GM23338 (cell line): ENCODE results near the gene ZEB2. TPM values are rescaled to one million over a fixed set of nuclear protein-coding genes. Genes with fewer than 3 reads are reported as not detected.

Experiments
- ATAC-seq: fragments of 200-7000 bp; cut with Tn5 transposase; 3 replicates; pipeline ENCODE4 v1.9.1; 2020
- DNase-seq: peaks from one replicate; pipeline ENCODE4 v3.0.0-alpha.2; 2015; ENCODE audit warnings: low spot score
- H2AFZ ChIP-seq: fragments of 200-600 bp; sonication (generic); 2 replicates; pipeline ENCODE4 v1.8.0; 2016; ENCODE audit warnings: antibody characterized with exemption, mild to moderate bottlenecking, moderate library complexity
- H3F3A ChIP-seq: fragments of 200-600 bp; sonication (generic); replicated peaks from 2 replicates; pipeline ENCODE4 v1.8.0; 2017; ENCODE audit warnings: antibody characterized with exemption, mixed run types, low read depth
- H3K27ac ChIP-seq: fragments of 200-600 bp; sonication (generic); 2 replicates; pipeline ENCODE4 v1.6.1; 2016; ENCODE audit warnings: low read depth
- H3K27me3 ChIP-seq: fragments of 200-600 bp; sonication (generic); 2 replicates; pipeline ENCODE4 v1.8.0; 2016; ENCODE audit warnings: mild to moderate bottlenecking, mixed run types, moderate library complexity; ENCODE audit not compliant: insufficient read depth
- H3K36me3 ChIP-seq: fragments of 200-600 bp; sonication (generic); 2 replicates; pipeline ENCODE4 v1.8.0; 2016; ENCODE audit warnings: mild to moderate bottlenecking; ENCODE audit not compliant: insufficient read depth
- H3K4me1 ChIP-seq: fragments of 200-600 bp; sonication (generic); 2 replicates; pipeline ENCODE4 v1.8.0; 2016; ENCODE audit warnings: mild to moderate bottlenecking, moderate library complexity; ENCODE audit not compliant: insufficient read depth
- H3K4me2 ChIP-seq: fragments of 200-600 bp; sonication (generic); 2 replicates; pipeline ENCODE4 v1.7.1; 2017; ENCODE audit warnings: mixed run types
- H3K4me3 ChIP-seq: fragments of 200-600 bp; sonication (generic); 2 replicates; pipeline ENCODE4 v1.6.1; 2016; ENCODE audit warnings: mixed run types
- H3K79me2 ChIP-seq: fragments of 200-600 bp; sonication (generic); replicated peaks from 2 replicates; pipeline ENCODE4 v1.8.0; 2017; ENCODE audit warnings: mild to moderate bottlenecking; ENCODE audit not compliant: insufficient read depth
- H3K9me2 ChIP-seq: fragments of 200-600 bp; sonication (generic); 2 replicates; pipeline ENCODE4 v1.8.0; 2017; ENCODE audit not compliant: insufficient read depth
- H4K20me1 ChIP-seq: fragments of 200-600 bp; sonication (generic); replicated peaks from 2 replicates; pipeline ENCODE4 v1.8.0; 2017; ENCODE audit warnings: mild to moderate bottlenecking; ENCODE audit not compliant: insufficient read depth
- H3K27ac Mint-ChIP-seq: 2 replicates; pipeline ENCODE4 v1.8.0; 2020; ENCODE audit warnings: inconsistent platforms, mild to moderate bottlenecking, moderate library complexity, mixed read lengths
- H3K27me3 Mint-ChIP-seq: 3 replicates; pipeline ENCODE4 v1.8.0; 2022; ENCODE audit warnings: low read depth, mild to moderate bottlenecking, moderate library complexity, mixed read lengths, inconsistent platforms; ENCODE audit not compliant: insufficient read depth, poor library complexity
- H3K36me3 Mint-ChIP-seq: 3 replicates; pipeline ENCODE4 v1.8.0; 2021; ENCODE audit warnings: low read depth, mild to moderate bottlenecking, inconsistent platforms, moderate library complexity, mixed read lengths
- H3K4me1 Mint-ChIP-seq: 3 replicates; pipeline ENCODE4 v1.8.0; 2020; ENCODE audit warnings: mild to moderate bottlenecking, inconsistent platforms, mixed read lengths
- H3K4me3 Mint-ChIP-seq: 3 replicates; pipeline ENCODE4 v1.8.0; 2021; ENCODE audit warnings: moderate library complexity, mild to moderate bottlenecking, inconsistent platforms, mixed read lengths
- H3K9me3 Mint-ChIP-seq: 3 replicates; pipeline ENCODE4 v1.8.0; 2020; ENCODE audit warnings: moderate library complexity, mild to moderate bottlenecking, inconsistent platforms, mixed read lengths
- CREB1 ChIP-seq: fragments of 250-450 bp; sonication (Bioruptor Pico); IDR thresholded peaks from 2 replicates; pipeline ENCODE4 v1.5.0; 2020; ENCODE audit warnings: low read depth, mild to moderate bottlenecking, moderate library complexity
- EZH2 ChIP-seq: fragments of 200-600 bp; sonication (generic); IDR thresholded peaks from one replicate; pipeline ENCODE4 v1.8.0; 2017; ENCODE audit warnings: antibody characterized with exemption, mild to moderate bottlenecking, low read depth; ENCODE audit not compliant: unreplicated experiment
- EZH2phosphoT487 ChIP-seq: fragments of 200-600 bp; sonication (generic); IDR thresholded peaks from one replicate; pipeline ENCODE4 v1.8.1; 2018; ENCODE audit warnings: antibody characterized with exemption; ENCODE audit not compliant: unreplicated experiment
- JUNB ChIP-seq: IDR thresholded peaks from one replicate; pipeline ENCODE4 v1.6.1; 2016; ENCODE audit warnings: antibody characterized with exemption; ENCODE audit not compliant: unreplicated experiment
- NANOG ChIP-seq: IDR thresholded peaks from 2 replicates; pipeline ENCODE4 v1.6.1; 2016; ENCODE audit warnings: antibody characterized with exemption, borderline replicate concordance
- POLR2AphosphoS5 ChIP-seq: IDR thresholded peaks from 2 replicates; pipeline ENCODE4 v1.6.1; 2016; ENCODE audit warnings: antibody characterized with exemption, low read depth
- STAT1 ChIP-seq: IDR thresholded peaks from one replicate; pipeline ENCODE4 v1.6.1; 2016; ENCODE audit warnings: antibody characterized with exemption; ENCODE audit not compliant: unreplicated experiment
- ZNF114 ChIP-seq: fragments of 250-450 bp; sonication (Bioruptor Pico); IDR thresholded peaks from 2 replicates; pipeline ENCODE4 v1.5.0; 2020; ENCODE audit warnings: mild to moderate bottlenecking, moderate library complexity
- ZNF331 ChIP-seq: fragments of 250-450 bp; sonication (Bioruptor Pico); IDR thresholded peaks from 2 replicates; pipeline ENCODE4 v1.5.0; 2020; ENCODE audit warnings: low read depth, mild to moderate bottlenecking, moderate library complexity
- polyA plus RNA-seq: library from polyadenylated mRNA; unstranded; fragments of >200 nt; fragmentation: Nextera tagmentation; extraction: Ambion mirVana; gene quantifications from 2 replicates; pipeline ENCODE4 v1.2.1, GENCODE V29; 2016
- total RNA-seq: library from RNA; depleted of rRNA; stranded (reverse); fragments of >200 nt; shearing (Covaris generic); gene quantifications from 2 replicates; pipeline ENCODE4 v1.2.3, GENCODE V29; 2014
- TF ChIP-seq, protein P1 (sequence below): fragments of 250-450 bp; sonication (Bioruptor Pico); IDR thresholded peaks from 2 replicates; pipeline ENCODE4 v1.5.0; 2020; ENCODE audit warnings: mild to moderate bottlenecking, moderate library complexity
- TF ChIP-seq, protein P2 (sequence below), 2 experiments: fragments of 200-600 bp in 1 of 2; sonication (generic) in 1 of 2; conservative IDR thresholded peaks; 2 replicates each; pipeline versions ENCODE4 v1.5.1 to v1.6.1; 2016 to 2017; ENCODE audit warnings: antibody characterized with exemption in 2 of 2, low read depth in 2 of 2, mild to moderate bottlenecking in 2 of 2, moderate library complexity in 1 of 2
- TF ChIP-seq, protein P3 (sequence below): IDR thresholded peaks from 2 replicates; pipeline ENCODE4 v1.6.1; 2016; ENCODE audit warnings: antibody characterized with exemption
- TF ChIP-seq, protein P4 (sequence below): IDR thresholded peaks from one replicate; pipeline ENCODE4 v1.6.1; 2018; ENCODE audit warnings: antibody characterized with exemption; ENCODE audit not compliant: unreplicated experiment

Gene ZEB2
- total and polyA plus RNA-seq, 2 experiments from 2014 or later, result 0.45 TPM; not detected in 1

DNA sequence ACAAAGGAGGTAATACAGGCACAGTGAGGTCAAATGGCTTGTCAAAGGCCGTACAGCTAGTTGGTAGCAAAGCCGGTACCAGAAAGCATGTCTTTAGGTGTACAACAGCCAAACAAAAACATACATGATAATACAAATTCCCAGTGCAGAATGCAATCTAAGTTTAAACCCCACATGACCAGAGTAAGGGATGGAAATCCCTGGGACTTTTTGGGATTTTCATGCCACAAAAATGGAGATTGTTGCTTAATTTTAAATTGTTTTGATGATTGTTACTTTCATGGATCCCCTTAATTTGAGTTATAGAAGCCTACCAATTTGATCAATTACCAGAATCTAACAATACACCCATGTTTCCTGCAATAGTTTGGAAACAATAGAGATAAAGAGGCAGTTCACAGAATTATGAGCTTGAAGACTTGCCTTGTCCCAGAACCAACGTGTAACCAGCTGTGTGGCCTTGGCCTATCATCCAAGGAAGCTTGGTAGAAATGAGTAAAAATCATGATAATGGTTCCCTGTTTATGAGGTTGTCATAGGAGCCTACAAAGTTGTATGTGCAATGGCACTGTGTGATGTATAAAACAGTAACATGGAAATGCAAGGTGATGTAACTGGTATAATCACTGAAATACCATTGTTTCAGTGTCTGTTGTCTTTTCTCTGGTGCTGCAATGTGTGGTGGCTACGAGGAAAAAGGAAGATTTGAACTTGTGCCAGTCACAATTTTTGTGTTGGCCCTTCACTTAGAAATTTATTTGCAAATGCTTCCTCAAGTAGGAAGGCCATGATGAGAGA is 85.3 kb downstream of the ZEB2 start:
- TF ChIP-seq EZH2 (no peak), CREB1 (no peak), STAT1 (no peak), ZNF331 (CRISPR knock-in tag) (no peak), ZNF114 (no peak), NANOG (no peak), POLR2AphosphoS5 (no peak), JUNB (no peak), EZH2phosphoT487 (no peak)
- TF ChIP-seq, protein P1, sequence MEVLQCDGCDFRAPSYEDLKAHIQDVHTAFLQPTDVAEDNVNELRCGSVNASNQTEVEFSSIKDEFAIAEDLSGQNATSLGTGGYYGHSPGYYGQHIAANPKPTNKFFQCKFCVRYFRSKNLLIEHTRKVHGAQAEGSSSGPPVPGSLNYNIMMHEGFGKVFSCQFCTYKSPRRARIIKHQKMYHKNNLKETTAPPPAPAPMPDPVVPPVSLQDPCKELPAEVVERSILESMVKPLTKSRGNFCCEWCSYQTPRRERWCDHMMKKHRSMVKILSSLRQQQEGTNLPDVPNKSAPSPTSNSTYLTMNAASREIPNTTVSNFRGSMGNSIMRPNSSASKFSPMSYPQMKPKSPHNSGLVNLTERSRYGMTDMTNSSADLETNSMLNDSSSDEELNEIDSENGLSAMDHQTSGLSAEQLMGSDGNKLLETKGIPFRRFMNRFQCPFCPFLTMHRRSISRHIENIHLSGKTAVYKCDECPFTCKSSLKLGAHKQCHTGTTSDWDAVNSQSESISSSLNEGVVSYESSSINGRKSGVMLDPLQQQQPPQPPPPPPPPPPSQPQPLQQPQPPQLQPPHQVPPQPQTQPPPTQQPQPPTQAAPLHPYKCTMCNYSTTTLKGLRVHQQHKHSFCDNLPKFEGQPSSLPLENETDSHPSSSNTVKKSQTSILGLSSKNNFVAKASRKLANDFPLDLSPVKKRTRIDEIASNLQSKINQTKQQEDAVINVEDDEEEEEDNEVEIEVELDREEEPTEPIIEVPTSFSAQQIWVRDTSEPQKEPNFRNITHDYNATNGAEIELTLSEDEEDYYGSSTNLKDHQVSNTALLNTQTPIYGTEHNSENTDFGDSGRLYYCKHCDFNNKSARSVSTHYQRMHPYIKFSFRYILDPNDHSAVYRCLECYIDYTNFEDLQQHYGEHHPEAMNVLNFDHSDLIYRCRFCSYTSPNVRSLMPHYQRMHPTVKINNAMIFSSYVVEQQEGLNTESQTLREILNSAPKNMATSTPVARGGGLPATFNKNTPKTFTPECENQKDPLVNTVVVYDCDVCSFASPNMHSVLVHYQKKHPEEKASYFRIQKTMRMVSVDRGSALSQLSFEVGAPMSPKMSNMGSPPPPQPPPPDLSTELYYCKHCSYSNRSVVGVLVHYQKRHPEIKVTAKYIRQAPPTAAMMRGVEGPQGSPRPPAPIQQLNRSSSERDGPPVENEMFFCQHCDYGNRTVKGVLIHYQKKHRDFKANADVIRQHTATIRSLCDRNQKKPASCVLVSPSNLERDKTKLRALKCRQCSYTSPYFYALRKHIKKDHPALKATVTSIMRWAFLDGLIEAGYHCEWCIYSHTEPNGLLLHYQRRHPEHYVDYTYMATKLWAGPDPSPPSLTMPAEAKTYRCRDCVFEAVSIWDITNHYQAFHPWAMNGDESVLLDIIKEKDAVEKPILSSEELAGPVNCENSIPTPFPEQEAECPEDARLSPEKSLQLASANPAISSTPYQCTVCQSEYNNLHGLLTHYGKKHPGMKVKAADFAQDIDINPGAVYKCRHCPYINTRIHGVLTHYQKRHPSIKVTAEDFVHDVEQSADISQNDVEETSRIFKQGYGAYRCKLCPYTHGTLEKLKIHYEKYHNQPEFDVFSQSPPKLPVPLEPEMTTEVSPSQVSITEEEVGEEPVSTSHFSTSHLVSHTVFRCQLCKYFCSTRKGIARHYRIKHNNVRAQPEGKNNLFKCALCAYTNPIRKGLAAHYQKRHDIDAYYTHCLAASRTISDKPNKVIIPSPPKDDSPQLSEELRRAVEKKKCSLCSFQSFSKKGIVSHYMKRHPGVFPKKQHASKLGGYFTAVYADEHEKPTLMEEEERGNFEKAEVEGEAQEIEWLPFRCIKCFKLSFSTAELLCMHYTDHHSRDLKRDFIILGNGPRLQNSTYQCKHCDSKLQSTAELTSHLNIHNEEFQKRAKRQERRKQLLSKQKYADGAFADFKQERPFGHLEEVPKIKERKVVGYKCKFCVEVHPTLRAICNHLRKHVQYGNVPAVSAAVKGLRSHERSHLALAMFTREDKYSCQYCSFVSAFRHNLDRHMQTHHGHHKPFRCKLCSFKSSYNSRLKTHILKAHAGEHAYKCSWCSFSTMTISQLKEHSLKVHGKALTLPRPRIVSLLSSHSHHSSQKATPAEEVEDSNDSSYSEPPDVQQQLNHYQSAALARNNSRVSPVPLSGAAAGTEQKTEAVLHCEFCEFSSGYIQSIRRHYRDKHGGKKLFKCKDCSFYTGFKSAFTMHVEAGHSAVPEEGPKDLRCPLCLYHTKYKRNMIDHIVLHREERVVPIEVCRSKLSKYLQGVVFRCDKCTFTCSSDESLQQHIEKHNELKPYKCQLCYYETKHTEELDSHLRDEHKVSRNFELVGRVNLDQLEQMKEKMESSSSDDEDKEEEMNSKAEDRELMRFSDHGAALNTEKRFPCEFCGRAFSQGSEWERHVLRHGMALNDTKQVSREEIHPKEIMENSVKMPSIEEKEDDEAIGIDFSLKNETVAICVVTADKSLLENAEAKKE, result no peak
- TF ChIP-seq, protein P2, sequence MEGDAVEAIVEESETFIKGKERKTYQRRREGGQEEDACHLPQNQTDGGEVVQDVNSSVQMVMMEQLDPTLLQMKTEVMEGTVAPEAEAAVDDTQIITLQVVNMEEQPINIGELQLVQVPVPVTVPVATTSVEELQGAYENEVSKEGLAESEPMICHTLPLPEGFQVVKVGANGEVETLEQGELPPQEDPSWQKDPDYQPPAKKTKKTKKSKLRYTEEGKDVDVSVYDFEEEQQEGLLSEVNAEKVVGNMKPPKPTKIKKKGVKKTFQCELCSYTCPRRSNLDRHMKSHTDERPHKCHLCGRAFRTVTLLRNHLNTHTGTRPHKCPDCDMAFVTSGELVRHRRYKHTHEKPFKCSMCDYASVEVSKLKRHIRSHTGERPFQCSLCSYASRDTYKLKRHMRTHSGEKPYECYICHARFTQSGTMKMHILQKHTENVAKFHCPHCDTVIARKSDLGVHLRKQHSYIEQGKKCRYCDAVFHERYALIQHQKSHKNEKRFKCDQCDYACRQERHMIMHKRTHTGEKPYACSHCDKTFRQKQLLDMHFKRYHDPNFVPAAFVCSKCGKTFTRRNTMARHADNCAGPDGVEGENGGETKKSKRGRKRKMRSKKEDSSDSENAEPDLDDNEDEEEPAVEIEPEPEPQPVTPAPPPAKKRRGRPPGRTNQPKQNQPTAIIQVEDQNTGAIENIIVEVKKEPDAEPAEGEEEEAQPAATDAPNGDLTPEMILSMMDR (conservative IDR thresholded peaks at IDR 0.05; ENCODE audit: low read depth in 2 of 2), result no peak
- TF ChIP-seq, protein P3, sequence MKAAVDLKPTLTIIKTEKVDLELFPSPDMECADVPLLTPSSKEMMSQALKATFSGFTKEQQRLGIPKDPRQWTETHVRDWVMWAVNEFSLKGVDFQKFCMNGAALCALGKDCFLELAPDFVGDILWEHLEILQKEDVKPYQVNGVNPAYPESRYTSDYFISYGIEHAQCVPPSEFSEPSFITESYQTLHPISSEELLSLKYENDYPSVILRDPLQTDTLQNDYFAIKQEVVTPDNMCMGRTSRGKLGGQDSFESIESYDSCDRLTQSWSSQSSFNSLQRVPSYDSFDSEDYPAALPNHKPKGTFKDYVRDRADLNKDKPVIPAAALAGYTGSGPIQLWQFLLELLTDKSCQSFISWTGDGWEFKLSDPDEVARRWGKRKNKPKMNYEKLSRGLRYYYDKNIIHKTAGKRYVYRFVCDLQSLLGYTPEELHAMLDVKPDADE, result no peak
- TF ChIP-seq, protein P4, sequence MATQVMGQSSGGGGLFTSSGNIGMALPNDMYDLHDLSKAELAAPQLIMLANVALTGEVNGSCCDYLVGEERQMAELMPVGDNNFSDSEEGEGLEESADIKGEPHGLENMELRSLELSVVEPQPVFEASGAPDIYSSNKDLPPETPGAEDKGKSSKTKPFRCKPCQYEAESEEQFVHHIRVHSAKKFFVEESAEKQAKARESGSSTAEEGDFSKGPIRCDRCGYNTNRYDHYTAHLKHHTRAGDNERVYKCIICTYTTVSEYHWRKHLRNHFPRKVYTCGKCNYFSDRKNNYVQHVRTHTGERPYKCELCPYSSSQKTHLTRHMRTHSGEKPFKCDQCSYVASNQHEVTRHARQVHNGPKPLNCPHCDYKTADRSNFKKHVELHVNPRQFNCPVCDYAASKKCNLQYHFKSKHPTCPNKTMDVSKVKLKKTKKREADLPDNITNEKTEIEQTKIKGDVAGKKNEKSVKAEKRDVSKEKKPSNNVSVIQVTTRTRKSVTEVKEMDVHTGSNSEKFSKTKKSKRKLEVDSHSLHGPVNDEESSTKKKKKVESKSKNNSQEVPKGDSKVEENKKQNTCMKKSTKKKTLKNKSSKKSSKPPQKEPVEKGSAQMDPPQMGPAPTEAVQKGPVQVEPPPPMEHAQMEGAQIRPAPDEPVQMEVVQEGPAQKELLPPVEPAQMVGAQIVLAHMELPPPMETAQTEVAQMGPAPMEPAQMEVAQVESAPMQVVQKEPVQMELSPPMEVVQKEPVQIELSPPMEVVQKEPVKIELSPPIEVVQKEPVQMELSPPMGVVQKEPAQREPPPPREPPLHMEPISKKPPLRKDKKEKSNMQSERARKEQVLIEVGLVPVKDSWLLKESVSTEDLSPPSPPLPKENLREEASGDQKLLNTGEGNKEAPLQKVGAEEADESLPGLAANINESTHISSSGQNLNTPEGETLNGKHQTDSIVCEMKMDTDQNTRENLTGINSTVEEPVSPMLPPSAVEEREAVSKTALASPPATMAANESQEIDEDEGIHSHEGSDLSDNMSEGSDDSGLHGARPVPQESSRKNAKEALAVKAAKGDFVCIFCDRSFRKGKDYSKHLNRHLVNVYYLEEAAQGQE, result no peak
- Histone ChIP-seq H3K9me2 (no peaks in the 10 kb centered on the region), H3K4me3 (no peak overlapping the region), H3K27ac (no peak overlapping the region), H2AFZ (no peak overlapping the region), H3K4me2 (no peak overlapping the region), H3K27me3 (no peaks in the 10 kb centered on the region), H3K4me1 (peaks cover 27% of the 10 kb centered on the region), H3K36me3 (no peaks in the 10 kb centered on the region), H3K79me2 (no peaks in the 10 kb centered on the region), H3F3A (no peaks in the 10 kb centered on the region), H4K20me1 (no peaks in the 10 kb centered on the region)
- Mint-ChIP-seq H3K4me1 (peaks cover 12% of the 10 kb centered on the region), H3K9me3 (no peaks in the 10 kb centered on the region), H3K36me3 (no peaks in the 10 kb centered on the region), H3K27me3 (peaks cover 4% of the 10 kb centered on the region), H3K4me3 (no peak overlapping the region), H3K27ac (no peak overlapping the region)
- ATAC-seq (no peak), DNase-seq (no peak)
